H1 (cell line): Measurements from ENCODE around the gene FAM53B. TPM values are rescaled to one million over a fixed set of nuclear protein-coding genes. Genes with fewer than 3 reads are reported as not detected.

Source experiments
- EZH2 ChIP-seq: fragments of 200-600 bp; sonication (generic); IDR thresholded peaks from 2 replicates; pipeline ENCODE4 v1.7.1; 2012; ENCODE audit warnings: low read depth, mild to moderate bottlenecking, moderate library complexity, low read length, inconsistent platforms; ENCODE audit not compliant: severe bottlenecking
- HDAC2 ChIP-seq, 2 experiments: fragments of 300-600 bp in 1 of 2; sonication (generic) in 1 of 2; IDR thresholded peaks; 2 replicates each; pipeline ENCODE4 v1.6.1; 2011 to 2012; ENCODE audit warnings: low read depth in 2 of 2, low read length in 2 of 2, mild to moderate bottlenecking in 2 of 2, moderate library complexity in 2 of 2, borderline replicate concordance in 1 of 2, inconsistent platforms in 1 of 2
- POU5F1 ChIP-seq: IDR thresholded peaks from 2 replicates; pipeline ENCODE4 v1.6.1; 2011; ENCODE audit warnings: low read depth, mild to moderate bottlenecking, low read length, moderate library complexity
- SIX5 ChIP-seq: IDR thresholded peaks from 2 replicates; pipeline ENCODE4 v1.6.1; 2011; ENCODE audit warnings: mild to moderate bottlenecking, low read depth, low read length
- TBP ChIP-seq: IDR thresholded peaks from 2 replicates; pipeline ENCODE4 v1.6.1; 2011; ENCODE audit warnings: low read depth, low read length, improper control_type of control experiment
- TCF12 ChIP-seq: IDR thresholded peaks from 2 replicates; pipeline ENCODE4 v1.6.1; 2011; ENCODE audit warnings: low read depth, mild to moderate bottlenecking, low read length
- polyA plus RNA-seq, 7 experiments: library from polyadenylated mRNA; depleted of rRNA in 3 of 7; stranded (reverse) in 5 of 7; unstranded in 2 of 7; fragments of >200 nt in 5 of 7; fragments of 200-250 nt in 2 of 7; gene quantifications; 1 replicate in 5 of 7; 2 replicates in 1 of 7; 4 replicates in 1 of 7; pipeline versions ENCODE4 v1.2.1 to v1.2.3, GENCODE V29; 2011 to 2013; ENCODE audit warnings: missing spikeins in 2 of 7, mixed read lengths in 2 of 7
- total RNA-seq: library from RNA; stranded (reverse); fragmentation: NEBNext Ultra II Directional; extraction: Animal tissue kit (Norgen Biotek cat#: 25700); gene quantifications from 2 replicates; pipeline ENCODE4 v1.2.1, GENCODE V29; 2021
- TF ChIP-seq, protein P1 (sequence below): fragments of 300-600 bp; sonication (generic); IDR thresholded peaks from 2 replicates; pipeline ENCODE4 v1.7.1; 2012; ENCODE audit warnings: low read length, moderate library complexity, mild to moderate bottlenecking, inconsistent platforms; ENCODE audit not compliant: insufficient replicate concordance
- TF ChIP-seq, protein P2 (sequence below): IDR thresholded peaks from 2 replicates; pipeline ENCODE4 v1.6.1; 2011; ENCODE audit warnings: low read length, improper control_type of control experiment

Gene FAM53B
- total and polyA plus RNA-seq, 2 of the 8 experiments (the other 6 are each of a cell fraction or from before 2014, with no cell fraction given) = 5.3 to 14.4 TPM

DNA sequence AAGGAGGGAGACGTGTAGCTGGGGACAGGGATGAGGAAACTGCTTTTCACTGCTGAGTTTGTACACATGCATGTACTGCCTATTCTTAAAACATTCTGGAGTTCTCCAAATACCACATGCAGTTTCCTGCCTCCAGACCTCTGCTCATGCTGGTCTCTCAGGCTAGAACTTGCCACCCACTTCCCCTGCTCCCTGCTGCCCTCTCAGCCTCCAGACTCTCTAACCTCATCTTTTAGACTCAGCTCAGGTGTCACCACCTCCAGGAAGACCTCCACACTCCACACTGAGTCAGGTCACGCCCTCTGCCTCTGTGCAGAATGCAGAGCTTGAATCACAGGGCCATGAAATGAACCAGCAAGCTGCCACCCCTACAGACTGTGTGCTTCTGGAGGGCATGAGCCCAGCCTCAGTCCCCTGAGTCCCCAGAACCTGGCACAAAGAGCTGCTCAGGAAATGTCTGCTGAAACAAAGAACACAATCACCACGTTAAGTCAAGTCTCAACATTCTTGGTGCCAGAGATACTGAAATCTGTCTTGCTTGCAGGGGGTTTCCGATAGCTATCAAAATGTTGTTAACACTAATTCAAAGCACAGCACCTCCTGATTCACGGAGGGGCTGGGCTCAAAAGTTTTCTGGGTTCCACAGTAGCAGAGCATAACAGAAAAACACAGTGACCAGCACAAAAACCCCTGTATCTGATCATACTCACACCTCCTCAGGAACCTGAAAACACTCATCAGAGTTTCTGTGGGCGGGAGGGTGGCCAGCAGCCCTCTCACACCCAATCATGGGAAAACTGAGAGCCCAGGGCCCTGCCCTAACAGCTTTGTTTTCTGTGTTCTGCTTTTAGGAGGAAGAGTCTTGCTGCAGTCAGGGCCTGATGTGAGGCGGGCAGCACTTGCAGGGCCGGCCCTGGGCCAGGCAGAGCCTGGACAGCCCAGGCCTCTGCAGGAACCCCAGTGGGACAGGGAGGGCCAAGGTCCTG, 21.1 kb downstream of the FAM53B start (continued):
- TF ChIP-seq SIX5 (no peak), HDAC2 (IDR thresholded peaks at IDR 0.05; ENCODE audit: borderline replicate concordance in 1 of 2, low read depth in 2 of 2, low read length in 2 of 2) (no peak), POU5F1 (no peak), TCF12 (no peak), TBP (no peak), EZH2 (no peak)
- TF ChIP-seq, protein P1, sequence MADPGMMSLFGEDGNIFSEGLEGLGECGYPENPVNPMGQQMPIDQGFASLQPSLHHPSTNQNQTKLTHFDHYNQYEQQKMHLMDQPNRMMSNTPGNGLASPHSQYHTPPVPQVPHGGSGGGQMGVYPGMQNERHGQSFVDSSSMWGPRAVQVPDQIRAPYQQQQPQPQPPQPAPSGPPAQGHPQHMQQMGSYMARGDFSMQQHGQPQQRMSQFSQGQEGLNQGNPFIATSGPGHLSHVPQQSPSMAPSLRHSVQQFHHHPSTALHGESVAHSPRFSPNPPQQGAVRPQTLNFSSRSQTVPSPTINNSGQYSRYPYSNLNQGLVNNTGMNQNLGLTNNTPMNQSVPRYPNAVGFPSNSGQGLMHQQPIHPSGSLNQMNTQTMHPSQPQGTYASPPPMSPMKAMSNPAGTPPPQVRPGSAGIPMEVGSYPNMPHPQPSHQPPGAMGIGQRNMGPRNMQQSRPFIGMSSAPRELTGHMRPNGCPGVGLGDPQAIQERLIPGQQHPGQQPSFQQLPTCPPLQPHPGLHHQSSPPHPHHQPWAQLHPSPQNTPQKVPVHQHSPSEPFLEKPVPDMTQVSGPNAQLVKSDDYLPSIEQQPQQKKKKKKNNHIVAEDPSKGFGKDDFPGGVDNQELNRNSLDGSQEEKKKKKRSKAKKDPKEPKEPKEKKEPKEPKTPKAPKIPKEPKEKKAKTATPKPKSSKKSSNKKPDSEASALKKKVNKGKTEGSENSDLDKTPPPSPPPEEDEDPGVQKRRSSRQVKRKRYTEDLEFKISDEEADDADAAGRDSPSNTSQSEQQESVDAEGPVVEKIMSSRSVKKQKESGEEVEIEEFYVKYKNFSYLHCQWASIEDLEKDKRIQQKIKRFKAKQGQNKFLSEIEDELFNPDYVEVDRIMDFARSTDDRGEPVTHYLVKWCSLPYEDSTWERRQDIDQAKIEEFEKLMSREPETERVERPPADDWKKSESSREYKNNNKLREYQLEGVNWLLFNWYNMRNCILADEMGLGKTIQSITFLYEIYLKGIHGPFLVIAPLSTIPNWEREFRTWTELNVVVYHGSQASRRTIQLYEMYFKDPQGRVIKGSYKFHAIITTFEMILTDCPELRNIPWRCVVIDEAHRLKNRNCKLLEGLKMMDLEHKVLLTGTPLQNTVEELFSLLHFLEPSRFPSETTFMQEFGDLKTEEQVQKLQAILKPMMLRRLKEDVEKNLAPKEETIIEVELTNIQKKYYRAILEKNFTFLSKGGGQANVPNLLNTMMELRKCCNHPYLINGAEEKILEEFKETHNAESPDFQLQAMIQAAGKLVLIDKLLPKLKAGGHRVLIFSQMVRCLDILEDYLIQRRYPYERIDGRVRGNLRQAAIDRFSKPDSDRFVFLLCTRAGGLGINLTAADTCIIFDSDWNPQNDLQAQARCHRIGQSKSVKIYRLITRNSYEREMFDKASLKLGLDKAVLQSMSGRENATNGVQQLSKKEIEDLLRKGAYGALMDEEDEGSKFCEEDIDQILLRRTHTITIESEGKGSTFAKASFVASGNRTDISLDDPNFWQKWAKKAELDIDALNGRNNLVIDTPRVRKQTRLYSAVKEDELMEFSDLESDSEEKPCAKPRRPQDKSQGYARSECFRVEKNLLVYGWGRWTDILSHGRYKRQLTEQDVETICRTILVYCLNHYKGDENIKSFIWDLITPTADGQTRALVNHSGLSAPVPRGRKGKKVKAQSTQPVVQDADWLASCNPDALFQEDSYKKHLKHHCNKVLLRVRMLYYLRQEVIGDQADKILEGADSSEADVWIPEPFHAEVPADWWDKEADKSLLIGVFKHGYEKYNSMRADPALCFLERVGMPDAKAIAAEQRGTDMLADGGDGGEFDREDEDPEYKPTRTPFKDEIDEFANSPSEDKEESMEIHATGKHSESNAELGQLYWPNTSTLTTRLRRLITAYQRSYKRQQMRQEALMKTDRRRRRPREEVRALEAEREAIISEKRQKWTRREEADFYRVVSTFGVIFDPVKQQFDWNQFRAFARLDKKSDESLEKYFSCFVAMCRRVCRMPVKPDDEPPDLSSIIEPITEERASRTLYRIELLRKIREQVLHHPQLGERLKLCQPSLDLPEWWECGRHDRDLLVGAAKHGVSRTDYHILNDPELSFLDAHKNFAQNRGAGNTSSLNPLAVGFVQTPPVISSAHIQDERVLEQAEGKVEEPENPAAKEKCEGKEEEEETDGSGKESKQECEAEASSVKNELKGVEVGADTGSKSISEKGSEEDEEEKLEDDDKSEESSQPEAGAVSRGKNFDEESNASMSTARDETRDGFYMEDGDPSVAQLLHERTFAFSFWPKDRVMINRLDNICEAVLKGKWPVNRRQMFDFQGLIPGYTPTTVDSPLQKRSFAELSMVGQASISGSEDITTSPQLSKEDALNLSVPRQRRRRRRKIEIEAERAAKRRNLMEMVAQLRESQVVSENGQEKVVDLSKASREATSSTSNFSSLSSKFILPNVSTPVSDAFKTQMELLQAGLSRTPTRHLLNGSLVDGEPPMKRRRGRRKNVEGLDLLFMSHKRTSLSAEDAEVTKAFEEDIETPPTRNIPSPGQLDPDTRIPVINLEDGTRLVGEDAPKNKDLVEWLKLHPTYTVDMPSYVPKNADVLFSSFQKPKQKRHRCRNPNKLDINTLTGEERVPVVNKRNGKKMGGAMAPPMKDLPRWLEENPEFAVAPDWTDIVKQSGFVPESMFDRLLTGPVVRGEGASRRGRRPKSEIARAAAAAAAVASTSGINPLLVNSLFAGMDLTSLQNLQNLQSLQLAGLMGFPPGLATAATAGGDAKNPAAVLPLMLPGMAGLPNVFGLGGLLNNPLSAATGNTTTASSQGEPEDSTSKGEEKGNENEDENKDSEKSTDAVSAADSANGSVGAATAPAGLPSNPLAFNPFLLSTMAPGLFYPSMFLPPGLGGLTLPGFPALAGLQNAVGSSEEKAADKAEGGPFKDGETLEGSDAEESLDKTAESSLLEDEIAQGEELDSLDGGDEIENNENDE = no peak
- TF ChIP-seq, protein P2, sequence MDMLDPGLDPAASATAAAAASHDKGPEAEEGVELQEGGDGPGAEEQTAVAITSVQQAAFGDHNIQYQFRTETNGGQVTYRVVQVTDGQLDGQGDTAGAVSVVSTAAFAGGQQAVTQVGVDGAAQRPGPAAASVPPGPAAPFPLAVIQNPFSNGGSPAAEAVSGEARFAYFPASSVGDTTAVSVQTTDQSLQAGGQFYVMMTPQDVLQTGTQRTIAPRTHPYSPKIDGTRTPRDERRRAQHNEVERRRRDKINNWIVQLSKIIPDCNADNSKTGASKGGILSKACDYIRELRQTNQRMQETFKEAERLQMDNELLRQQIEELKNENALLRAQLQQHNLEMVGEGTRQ = no peak
